ENCODE results near the gene SYTL2.
"Not testable (repeated sequence)": the region's sequence is repeated elsewhere in the genome, so short reads cannot be mapped to it uniquely, and the experiment has no call there.

Gene SYTL2

DNA sequence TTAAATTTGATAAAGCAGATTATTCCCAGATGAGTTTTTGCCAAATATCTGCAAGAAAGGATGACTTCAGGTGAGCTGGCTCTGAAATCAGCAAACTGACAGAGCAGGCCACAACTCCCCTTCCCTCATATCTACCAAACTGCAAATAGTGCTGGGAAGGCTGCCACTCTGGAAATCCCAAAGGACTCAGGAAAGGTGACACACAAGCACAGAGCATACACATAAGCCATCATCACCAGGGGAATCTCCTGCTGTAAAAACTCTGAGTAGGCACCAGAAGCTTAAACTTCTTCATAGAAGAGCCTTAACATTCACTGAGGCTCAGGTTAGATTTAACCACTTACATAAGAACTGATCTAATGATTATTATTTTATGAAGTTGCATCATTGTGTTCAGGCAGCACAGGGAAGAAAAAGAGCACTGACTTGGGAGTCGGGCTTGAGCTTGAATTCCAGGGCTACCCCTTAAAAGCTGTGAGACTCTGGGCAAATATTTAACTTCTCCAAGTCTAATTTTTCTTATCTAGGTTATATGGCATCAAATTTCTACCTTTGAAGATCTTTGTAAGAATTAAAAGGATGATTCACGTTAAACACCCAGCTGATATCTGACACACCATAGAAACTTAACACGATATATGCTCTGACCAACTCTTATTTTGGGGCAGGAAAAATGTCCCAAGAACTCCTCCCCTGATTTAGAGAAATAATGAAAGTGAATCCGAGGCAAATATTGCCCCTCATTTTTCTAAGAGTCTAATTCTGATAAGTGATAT, 15.0 kb downstream of the SYTL2 start:
- DNase-seq = no peak

DNA sequence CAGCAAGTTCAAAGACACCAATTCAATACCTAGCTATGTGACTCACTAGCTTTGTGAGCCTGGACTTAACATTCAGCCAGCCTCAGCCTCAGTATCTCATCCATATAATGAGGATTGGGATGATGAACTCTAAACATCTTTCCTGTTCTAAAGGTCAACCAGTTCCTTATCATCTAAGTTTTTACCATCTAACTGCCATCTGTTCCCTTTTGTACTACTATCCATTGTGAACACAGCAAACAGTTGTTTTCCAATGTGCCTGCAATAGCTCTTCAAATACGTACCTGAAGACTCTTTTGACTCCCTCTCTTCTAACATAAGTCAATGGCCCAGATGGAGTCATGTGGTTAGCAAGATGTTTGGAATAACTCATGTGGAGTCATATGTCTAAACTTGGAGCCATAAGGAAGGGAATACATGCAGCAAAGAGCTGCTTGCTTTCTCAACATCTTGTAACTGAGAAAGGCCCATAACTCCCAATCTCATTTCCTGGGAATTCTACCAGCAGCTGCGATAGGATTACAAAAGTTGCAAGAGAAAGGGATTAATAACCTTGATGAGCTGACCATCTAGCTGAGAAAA, 19.4 kb downstream of the SYTL2 start:
- DNase-seq = no peak

DNA sequence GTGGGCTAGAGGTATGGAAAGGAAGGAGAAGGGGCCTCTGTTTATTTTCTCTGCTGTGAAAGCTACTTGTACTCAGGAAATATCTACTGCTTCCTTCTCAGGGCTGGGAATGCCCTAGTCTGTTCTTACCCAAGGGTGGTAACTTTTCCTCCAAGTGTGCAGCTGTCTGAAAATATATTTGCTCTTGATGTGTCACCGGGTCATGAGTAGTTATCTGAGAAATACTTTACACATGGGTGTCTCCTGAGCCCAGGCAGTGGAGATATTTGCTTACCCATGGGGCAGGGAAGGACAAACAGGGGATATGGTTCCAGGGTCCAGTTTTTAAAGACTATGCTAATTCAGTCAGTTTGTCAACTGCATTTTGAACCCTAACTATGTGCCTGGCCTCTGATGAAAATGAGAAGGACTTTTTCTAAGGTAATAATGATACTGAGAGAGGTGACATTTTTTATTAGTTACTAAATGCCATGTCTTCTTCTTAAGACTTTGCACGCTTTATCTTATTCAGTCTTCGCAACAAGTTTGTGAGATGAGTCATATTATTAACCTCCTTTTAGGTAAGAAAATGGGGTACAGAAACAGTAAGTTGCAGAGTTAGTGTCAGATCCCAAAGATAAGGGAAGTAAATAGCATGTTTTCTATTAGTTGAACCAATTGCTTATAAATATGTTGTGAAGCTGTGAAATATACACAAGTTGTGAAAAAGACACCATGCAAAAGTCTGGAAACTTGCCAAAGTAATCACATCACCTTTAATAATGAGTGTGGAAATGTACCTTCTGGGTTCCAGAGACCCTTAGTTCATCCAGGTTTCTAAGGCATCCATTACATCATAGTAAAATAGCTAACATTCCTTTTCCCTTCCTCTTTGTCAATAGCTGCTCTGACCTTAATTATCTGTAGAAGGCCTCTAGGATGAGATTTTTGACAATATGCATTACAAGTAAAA, 22.9 kb downstream of the SYTL2 start:
- DNase-seq = no peak

DNA sequence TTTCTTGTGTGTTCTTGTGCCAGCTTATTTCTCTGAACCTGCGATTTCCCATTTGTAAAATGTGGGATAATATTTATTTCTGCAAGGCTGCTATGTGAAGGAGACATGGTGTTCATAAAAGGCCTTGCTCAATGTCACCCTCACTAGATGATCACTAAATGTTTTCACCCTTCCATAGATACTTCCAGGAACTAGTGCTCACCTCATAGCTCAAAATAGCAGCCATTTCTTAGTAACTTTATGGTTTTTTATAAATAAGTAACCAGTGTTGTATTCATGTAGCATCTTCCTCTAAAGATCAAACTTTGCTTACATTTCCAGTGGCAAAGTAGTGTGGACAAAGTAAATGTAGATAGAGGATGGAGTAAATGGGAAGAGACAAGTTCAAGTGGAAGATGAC, 23.8 kb downstream of the SYTL2 start:
- DNase-seq = no peak

DNA sequence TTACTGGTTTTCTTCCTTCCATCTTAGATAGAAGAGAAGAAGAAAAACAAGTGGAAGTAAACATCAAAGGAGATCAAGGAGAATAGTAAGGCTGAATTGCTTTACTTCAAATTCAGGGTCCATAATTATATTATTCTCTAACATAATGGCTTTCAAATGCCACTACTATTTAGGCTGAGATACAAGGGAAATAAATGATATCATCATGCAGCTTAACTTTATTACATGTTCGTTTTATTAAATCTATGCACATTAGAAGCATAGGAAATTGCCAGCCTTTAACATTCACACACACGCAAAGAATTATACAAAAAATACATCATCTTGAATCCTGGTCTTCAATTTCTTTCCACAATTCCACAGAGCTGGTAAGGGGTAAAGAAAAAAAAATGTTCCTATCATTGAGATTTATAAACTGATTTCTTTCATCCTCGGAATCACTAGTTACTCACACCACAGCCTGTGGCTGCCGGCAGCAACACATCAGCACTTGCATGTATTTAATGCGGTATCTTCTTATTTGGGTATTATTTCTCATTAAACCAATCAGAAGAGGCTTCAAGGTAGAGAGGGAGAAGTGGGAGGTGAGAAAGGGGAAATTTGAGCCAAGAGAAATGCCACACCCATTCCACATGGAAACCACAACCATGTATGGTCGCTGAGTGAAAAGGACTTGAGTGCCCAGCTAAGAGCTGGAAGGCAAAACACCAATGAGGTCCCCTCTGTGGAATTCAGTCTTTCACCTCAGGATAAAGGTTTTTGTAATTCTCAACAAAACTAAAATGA, 26.3 kb downstream of the SYTL2 start:
- no peak for DNase-seq

DNA sequence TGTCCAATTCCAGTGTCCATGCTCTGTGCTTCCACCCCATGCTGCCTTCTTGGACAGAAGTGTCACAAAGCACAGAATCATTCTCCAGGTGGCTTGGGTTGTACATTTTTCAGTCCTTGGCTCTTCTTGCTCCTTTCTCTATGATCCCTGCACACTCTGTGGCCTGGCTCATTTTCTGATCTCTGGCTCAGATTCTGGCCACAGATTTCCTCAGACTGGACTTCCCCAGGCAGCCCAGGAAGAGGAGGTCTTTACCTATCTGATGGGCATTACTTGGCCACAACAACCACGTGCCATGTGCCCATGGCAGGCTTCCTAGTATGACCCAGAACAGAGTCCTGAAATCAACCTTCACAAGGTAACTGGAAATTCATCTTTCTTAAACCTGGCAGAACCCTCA, 27.2 kb downstream of the SYTL2 start:
- no peak for DNase-seq

DNA sequence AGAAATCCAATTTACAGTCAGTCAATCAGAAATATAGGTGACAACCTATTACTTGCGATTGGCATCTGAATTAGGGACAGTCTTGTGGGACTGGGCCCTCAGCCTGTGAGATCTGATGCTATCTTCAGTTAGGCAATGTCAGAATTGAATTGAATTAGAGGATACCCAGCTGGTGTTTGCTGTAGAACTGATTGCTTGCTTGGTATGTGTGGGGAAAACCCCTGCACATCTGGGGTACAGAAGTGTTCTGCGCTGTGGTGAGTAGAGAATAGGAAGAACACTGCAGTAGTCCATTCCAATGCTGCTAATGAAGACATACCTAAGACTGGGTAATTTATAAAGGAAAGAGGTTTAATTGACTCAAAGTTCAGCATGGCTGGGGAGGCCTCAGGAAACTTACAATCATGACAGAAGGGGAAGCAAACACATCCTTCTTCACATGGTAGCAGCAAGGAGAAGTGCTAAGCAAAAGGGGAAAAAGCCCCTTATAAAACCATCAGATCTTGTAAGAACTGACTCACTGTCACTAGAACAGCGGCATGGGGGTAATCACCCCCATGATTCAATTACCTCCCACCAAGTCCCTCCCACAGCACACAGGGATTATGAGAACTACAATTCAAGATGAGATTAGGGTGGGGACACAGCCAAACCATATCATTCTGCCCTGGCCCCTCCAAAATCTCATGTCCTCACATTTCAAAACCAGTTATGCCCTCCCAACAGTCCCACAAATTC, 30.0 kb downstream of the SYTL2 start:
- DNase-seq = not testable (repeated sequence)

DNA sequence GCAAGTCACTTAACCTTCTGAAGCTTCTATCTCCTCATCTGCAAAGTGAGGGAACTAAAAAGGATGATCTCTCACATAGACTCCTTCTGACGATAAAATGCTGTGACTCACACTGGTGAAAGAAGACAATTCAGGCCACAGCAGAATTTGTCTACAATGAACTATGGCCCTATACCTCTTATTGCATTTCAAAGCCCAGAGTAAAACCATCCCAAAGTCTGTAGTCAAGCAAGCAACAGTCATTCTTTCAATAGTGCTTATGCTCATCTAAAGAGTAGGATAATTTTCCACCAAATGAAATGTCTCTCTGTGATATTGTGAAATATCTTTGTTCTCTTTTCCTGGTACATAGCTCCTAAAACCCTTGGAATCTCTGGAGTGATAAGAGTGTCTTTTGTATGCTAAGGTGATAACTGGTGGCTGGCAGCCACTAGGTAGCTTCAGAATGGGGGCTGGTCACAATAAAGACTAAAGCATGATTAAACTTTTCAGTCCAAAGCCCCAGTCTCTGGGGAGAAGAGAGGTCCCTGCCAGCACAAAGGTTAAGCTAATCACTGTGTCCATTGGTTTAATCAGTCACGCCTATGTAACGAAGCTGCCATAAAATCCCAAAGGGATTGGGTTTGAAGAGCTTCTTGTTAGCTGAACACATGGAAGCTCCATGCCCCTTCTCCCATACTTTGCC, 30.8 kb downstream of the SYTL2 start:
- no peak for DNase-seq

DNA sequence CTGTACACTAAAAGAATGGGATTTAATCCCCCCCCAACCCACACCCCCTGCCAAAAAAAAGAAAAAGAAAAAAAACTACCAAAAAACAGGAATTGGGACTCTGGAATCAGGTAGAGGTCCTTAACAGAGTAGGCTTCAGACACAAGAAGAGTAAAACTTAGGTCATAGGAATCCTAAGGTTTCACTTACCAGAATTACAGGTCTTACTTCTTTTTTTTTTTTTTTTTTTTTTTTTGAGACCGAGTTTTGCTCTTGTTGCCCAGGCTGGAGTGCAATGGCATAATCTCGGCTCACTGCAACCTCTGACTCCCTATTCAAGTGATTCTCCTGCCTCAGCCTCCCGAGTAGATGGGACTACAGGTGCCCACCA, 33.4 kb downstream of the SYTL2 start:
- not testable (repeated sequence) for DNase-seq

DNA sequence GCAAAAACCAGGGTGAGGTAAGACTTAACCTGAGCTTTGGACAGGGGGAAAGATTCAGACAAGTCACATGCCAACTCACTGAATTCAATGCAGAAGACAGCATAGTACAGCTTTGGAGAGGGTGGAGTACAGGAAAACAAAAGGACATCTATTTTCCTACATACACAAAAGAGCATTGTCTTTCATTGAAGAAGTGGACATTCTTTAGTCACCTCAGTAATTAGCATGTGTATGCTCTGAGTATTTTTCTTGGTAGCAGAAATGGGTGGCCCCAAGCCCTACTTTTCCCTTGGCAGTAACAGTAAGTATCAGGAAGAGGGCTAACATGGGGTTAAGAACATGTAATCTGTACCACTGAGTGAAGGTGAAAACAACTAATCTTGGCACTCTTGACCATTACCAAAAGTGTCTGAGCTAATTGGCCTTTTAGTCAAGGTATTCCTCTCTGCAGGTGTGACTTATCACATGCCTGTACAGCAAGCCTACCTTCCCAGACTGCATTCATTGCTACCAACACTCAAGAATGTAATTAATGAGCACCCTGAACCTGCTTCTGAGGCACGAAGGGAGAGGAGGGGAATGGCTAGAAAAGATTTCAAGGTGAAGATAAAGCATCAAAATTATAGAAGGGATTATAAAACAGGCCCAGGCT, 33.9 kb downstream of the SYTL2 start:
- no peak for DNase-seq

DNA sequence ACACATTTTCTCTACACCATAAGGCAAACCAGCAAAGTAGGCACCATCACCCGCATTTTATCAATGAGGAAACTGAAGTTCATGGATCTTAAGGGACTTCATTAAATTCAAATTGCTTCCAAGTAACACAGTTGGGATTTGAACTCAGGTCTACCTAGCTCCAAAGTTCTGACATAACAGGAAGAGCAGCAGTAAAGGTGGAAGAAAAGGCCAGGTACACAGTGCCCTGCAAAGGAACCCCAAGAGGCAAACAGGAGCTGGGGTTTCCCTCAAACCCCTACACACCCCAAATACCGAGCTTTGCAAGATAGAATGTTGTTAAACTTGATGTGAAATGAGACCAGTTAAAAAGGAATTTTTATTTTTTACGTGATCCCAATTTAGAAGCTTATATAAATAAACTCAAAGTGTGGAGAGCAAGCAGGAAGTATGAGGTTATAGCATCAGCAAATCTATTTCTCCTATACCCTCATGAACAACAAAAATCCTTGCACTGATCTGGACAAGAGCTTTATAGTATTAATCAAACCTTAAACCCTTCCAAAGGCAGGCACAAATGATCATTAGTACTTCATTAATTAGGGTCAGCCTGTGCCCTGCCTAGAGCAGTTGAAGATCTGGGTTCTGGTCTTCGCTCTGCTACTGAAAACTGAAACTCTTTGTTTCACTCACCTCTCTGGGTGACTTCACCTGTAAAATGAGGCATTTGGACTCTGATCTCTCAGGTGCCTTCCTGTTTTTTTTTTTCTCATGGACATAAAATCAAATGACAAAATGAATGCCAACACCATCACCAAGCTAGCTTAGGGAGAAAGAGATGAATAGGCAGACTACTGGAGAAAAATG, 36.5 kb downstream of the SYTL2 start:
- DNase-seq = no peak

DNA sequence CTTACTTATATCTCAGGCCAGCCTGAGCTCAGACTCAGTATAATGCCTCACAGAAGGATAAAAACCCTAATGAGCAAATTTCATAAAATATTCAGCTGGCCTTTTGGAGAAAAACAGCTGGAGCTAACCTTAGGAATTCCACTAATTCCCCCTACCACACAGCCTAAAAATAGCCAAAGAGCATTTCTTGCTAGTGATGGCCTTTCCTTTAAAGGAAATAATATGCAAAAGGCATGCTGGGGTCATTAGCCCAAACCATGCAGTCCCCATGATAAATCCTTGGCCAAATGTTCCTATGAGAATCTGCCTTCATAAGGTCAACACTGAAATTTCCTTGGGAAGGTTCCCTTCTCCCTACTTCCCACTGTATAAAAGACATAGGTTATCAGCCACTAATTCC, 38.2 kb downstream of the SYTL2 start:
- DNase-seq = no peak

DNA sequence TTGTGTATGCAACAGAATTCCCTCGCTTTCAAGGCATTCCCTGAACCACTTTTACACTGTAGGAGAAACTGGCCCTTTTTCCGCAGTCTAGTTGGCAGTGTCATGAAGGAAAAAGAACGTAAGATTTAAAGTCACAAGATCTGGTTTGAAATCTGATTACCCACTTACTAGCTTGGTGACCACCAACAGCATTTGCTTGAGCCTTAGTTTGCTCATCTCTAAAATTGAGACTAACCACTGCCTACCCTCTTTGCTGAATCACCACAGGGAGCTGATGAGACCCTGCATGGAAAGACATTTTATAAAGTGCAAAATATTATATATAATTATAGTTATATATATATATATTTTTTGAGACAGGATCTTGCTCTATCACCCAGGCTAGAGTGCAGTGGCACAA, 39.4 kb downstream of the SYTL2 start:
- no peak for DNase-seq

DNA sequence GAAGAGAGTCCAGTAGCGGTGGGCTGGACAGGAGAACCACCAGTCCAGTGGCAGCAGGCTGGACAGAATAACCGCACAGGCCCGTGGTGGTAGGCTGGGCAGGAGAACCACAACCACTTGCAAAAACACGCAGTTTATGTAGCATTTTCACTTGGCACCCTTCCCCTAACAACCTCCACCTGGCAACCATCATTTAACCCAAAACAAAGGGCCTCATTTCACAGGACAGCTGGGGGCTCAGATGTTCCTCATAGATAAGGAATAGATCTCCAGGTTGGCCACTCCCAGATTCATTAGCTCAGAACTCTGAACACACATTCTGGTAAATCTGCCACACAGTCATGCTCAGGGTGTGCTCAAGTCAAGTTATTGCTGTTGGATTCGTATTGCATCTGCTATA, 41.2 kb downstream of the SYTL2 start:
- DNase-seq = no peak

DNA sequence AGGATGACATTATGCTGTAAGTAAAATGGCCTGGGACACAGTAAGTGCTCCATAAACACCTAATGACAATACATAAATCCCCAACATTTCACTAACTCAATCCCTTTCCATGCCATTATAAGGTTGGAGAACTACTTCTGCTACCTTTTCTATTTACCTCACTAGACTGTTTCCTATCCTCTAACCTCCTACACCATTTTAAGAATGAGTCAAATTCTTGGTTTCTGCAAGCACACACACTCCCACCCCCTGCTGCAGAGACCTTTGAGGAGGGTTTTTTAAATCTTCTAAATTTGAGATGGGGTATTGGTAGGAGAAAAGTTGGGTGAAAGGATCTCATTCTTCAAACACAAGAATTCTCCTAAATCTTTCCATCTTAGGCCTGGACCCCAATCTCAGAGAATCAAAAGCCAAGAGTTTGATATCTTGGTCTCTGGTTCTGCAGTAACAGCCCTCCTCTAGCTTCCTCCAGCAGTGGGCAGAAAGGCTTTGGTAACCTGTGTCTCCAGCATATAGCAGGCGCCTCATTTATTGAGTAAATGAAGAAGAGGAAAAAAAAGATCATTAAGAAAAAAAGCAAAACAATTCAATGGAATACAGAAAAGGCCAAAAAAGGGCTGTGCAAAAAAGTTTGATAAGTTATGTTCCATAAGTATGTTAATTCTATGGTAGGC, 42.3 kb downstream of the SYTL2 start:
- no peak for DNase-seq

DNA sequence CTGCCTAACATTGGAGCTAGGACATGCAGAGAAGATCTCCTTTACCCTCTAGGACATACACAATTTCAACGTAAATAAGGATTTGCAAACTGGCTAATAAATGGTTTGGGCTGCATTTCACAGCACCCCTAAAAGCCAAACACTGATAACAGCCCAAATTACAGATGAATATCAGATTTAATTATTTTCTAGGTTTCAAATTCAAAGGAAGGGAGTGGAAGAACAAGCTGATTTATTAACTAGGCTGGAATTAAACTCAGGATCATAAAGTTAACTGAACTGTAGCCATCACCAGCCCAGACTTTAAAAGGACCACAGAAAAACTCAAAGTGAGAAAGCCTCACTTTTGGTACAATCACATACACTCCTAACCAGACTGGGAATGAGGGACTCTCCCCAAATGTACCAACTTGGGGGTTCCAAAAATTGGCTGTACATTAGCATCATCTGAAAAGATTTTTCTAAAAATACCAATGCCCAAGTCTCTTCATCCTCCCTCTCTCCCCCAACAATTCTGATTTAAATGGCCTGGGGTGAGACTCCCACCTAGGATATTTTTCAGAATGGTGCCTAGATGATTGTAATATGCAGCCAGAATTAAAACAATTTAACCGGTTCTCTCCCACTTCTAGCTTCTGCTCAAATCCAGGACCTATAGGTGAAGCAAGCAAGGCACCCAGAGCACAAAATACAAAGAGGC, 43.5 kb downstream of the SYTL2 start:
- no peak for DNase-seq

DNA sequence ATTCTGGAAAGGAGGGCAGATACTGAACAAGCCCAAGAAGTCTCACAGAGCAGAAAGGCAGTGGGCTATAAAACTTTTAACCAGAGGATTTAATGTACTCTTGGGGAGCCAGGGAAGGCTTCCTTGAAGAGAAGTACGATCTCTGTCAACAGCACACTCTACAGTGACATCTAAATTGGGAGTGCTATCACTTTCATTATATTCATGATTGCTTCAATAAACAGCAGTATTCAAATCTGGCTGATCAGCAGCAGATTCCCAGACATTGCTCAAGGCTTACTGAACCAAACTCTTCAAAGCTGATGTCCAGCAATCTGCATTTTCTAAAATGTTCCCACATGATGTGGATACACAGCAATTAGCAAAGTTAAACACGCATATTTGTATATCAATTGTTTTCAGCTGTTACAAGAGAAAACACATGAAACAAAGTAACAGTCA, 44.2 kb downstream of the SYTL2 start:
- no peak for DNase-seq

DNA sequence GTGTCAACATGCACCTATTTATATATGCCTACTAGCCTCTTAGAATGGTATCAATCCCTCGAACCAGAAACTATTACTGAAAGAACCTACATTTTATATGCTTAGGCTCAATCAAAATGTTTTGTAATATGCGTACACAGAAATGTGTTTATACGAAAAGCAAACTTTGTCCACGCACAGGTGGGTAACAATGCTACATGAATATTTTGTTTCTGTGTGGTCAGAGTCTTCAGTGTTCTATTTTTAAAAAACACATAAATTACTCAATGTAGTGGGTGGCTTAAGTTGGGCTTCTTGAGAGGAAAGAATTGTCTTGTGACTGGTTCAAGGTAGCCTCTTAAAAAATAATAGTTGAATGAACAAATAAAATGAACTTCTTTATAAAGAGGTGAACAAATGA, 46.1 kb downstream of the SYTL2 start:
- no peak for DNase-seq

DNA sequence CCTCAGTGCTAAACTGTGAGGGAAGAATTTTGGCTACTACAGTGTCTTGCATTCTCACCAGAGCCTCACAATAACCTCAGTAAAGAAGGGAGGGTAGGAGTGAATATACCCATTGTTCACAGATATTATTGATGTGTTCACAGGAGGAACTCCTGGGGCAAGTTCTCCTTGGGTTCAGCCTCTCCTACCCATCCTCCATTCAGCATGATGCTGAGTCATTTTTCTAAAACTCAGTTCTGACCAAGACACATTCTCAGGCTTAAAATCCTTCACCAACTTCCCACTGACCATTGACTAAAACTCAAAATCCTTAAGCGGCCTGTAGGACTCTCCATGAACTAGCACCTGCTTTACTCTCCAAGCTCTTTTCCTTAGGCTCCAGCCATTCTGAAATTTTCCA, 48.7 kb downstream of the SYTL2 start:
- no peak for DNase-seq

Measured in NCI-H2227 treated with DMSO at 0.1 percent for 48 hours (cell line).